Measurements from ENCODE around the gene ATG9B. TPM values are rescaled to one million over a fixed set of nuclear protein-coding genes. Genes with fewer than 3 reads are reported as not detected.

ATG9B gene
- total and polyA plus RNA-seq, 9 of the 15 experiments (the other 6 are each of a cell fraction or from before 2014, with no cell fraction given) = 0.29 to 8.0 (median 2.1) TPM

GRCh38 chr7:151008511-151009323 lies 15.6 kb downstream of the ATG9B start (continued):
- peak; percentile 99 for TF ChIP-seq XRCC5 (IDR thresholded peaks at IDR 0.05; ENCODE audit: low read depth, low read length)
- TF ChIP-seq PHB2 (IDR thresholded peaks at IDR 0.05; ENCODE audit: low read depth) = no peak; the same call in 1 of the 2 replicates
- TF ChIP-seq HIVEP1 (CRISPR knock-in tag; IDR thresholded peaks at IDR 0.05) = no peak; the same call in 1 of the 2 replicates
- no peak for TF ChIP-seq MAFF (IDR thresholded peaks at IDR 0.05; ENCODE audit: low read length)
- no peak for TF ChIP-seq PYGO2 (tag; IDR thresholded peaks at IDR 0.05)
- peak; percentile 59; the same call in 1 of the 2 replicates for TF ChIP-seq NCOR1 (IDR thresholded peaks at IDR 0.05)
- TF ChIP-seq STAT5A (IDR thresholded peaks at IDR 0.05; ENCODE audit: borderline replicate concordance, low read length) = peak; percentile 45; the same call in 1 of the 2 replicates
- TF ChIP-seq NONO (IDR thresholded peaks at IDR 0.05; ENCODE audit: low read depth in 2 of 2, low read length in 1 of 2) = peak in 1 of 2 experiments; percentile 93; a peak in 2 of 4 replicates
- peak; percentile 83 for TF ChIP-seq POLR2A (conservative IDR thresholded peaks at IDR 0.05)
- TF ChIP-seq ZNF274 (IDR thresholded peaks at IDR 0.05; ENCODE audit: borderline replicate concordance, low read depth, low read length) = no peak; the same call in 1 of the 2 replicates
- peak; percentile 18 for TF ChIP-seq TCF7 (IDR thresholded peaks at IDR 0.05; ENCODE audit: borderline replicate concordance)
- no peak for TF ChIP-seq ZNF41 (CRISPR knock-in tag; conservative IDR thresholded peaks at IDR 0.05)
- TF ChIP-seq, protein P1, sequence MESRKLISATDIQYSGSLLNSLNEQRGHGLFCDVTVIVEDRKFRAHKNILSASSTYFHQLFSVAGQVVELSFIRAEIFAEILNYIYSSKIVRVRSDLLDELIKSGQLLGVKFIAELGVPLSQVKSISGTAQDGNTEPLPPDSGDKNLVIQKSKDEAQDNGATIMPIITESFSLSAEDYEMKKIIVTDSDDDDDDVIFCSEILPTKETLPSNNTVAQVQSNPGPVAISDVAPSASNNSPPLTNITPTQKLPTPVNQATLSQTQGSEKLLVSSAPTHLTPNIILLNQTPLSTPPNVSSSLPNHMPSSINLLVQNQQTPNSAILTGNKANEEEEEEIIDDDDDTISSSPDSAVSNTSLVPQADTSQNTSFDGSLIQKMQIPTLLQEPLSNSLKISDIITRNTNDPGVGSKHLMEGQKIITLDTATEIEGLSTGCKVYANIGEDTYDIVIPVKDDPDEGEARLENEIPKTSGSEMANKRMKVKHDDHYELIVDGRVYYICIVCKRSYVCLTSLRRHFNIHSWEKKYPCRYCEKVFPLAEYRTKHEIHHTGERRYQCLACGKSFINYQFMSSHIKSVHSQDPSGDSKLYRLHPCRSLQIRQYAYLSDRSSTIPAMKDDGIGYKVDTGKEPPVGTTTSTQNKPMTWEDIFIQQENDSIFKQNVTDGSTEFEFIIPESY (CRISPR knock-in tag; IDR thresholded peaks at IDR 0.05) = peak; percentile 80
- TF ChIP-seq GATAD2A (IDR thresholded peaks at IDR 0.05) = peak; percentile 74; the same call in 1 of the 2 replicates
- TF ChIP-seq TEAD1 (CRISPR knock-in tag; IDR thresholded peaks at IDR 0.05) = peak in 1 of 2 experiments; percentile 63; a peak in 2 of 4 replicates
- TF ChIP-seq ZNF263 (CRISPR knock-in tag; IDR thresholded peaks at IDR 0.05; ENCODE audit: borderline replicate concordance) = no peak; the same call in 1 of the 2 replicates
- TF ChIP-seq RNF2 (IDR thresholded peaks at IDR 0.05) = peak; percentile 84
- peak; percentile 31; the same call in 1 of the 2 replicates for TF ChIP-seq PTRF (tag; IDR thresholded peaks at IDR 0.05)
- TF ChIP-seq ZNF175 (CRISPR knock-in tag; IDR thresholded peaks at IDR 0.05; ENCODE audit: low read depth) = no peak
- peak in 1 of 2 experiments; percentile 14; a peak in 1 of 4 replicates for TF ChIP-seq NRF1 (conservative IDR thresholded peaks at IDR 0.05 in 1 of 2, IDR thresholded peaks at IDR 0.05 in 1 of 2)
- no peak for TF ChIP-seq SREBF1 (IDR thresholded peaks at IDR 0.05; ENCODE audit: borderline replicate concordance, low read depth, low read length)
- peak; percentile 65 for TF ChIP-seq POLR2AphosphoS5 (IDR thresholded peaks at IDR 0.05; ENCODE audit: control insufficient read depth, insufficient read depth, low read depth, low read length)
- TF ChIP-seq, protein P2, sequence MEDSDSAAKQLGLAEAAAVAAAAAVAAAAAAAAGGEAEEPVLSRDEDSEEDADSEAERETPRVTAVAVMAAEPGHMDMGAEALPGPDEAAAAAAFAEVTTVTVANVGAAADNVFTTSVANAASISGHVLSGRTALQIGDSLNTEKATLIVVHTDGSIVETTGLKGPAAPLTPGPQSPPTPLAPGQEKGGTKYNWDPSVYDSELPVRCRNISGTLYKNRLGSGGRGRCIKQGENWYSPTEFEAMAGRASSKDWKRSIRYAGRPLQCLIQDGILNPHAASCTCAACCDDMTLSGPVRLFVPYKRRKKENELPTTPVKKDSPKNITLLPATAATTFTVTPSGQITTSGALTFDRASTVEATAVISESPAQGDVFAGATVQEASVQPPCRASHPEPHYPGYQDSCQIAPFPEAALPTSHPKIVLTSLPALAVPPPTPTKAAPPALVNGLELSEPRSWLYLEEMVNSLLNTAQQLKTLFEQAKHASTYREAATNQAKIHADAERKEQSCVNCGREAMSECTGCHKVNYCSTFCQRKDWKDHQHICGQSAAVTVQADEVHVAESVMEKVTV (CRISPR knock-in tag; IDR thresholded peaks at IDR 0.05) = no peak
- TF ChIP-seq PHF8 (IDR thresholded peaks at IDR 0.05; ENCODE audit: borderline replicate concordance, low read length) = peak; percentile 75
- TF ChIP-seq MYC (IDR thresholded peaks at IDR 0.05; ENCODE audit: low read depth, low read length) = peak; percentile 87
- peak; percentile 90 for TF ChIP-seq MYC (CRISPR knock-in tag; IDR thresholded peaks at IDR 0.05; ENCODE audit: borderline replicate concordance, low read depth)
- no peak for TF ChIP-seq ZNF224 (CRISPR knock-in tag; IDR thresholded peaks at IDR 0.05)
